ENCODE measurements around the gene VSIG8.
A peak's percentile ranks its signal among the peaks of the same experiment; 100 is the strongest.

Gene VSIG8

GRCh38 chr1:159884296-159884695 lies 21.8 kb upstream of the VSIG8 start:
- no peak for TF ChIP-seq PAX5 (IDR thresholded peaks at IDR 0.05; ENCODE audit: insufficient read depth, low read length, severe bottlenecking)
- TF ChIP-seq TAF1 (IDR thresholded peaks at IDR 0.05; ENCODE audit: low read depth, low read length) = no peak
- no peak for TF ChIP-seq SPI1 (IDR thresholded peaks at IDR 0.05; ENCODE audit: low read depth, low read length)
- no peak for TF ChIP-seq POLR2AphosphoS5 (IDR thresholded peaks at IDR 0.05; ENCODE audit: low read depth, low read length)
- TF ChIP-seq POLR2A (IDR thresholded peaks at IDR 0.05; ENCODE audit: low read depth, low read length) = no peak
- TF ChIP-seq POU2F2 (IDR thresholded peaks at IDR 0.05; ENCODE audit: low read depth, low read length) = no peak
- DNase-seq (ENCODE audit: insufficient read length, low spot score) = no peak
- no peak for FAIRE-seq

GRCh38 chr1:159883134-159883533 lies 20.7 kb upstream of the VSIG8 start:
- FAIRE-seq (no peak), DNase-seq (ENCODE audit: insufficient read length, low spot score) (no peak)
- TF ChIP-seq POU2F2 (IDR thresholded peaks at IDR 0.05; ENCODE audit: low read depth, low read length) = no peak
- TF ChIP-seq SPI1 (IDR thresholded peaks at IDR 0.05; ENCODE audit: low read depth, low read length) = no peak

- FAIRE-seq = no peak
- TF ChIP-seq SPI1 (IDR thresholded peaks at IDR 0.05; ENCODE audit: low read depth, low read length) (no peak), PAX5 (IDR thresholded peaks at IDR 0.05; ENCODE audit: insufficient read depth, low read length, severe bottlenecking) (no peak), POLR2AphosphoS5 (IDR thresholded peaks at IDR 0.05; ENCODE audit: low read depth, low read length) (no peak), TAF1 (IDR thresholded peaks at IDR 0.05; ENCODE audit: low read depth, low read length) (no peak), POU2F2 (IDR thresholded peaks at IDR 0.05; ENCODE audit: low read depth, low read length) (no peak), POLR2A (IDR thresholded peaks at IDR 0.05; ENCODE audit: low read depth, low read length) (no peak)
- DNase-seq (ENCODE audit: insufficient read length, low spot score) = no peak
These were observed 20.0 kb upstream of the VSIG8 start for GRCh38 chr1:159882527-159882862.

- DNase-seq (ENCODE audit: insufficient read length, low spot score) (no peak), FAIRE-seq (no peak)
- TF ChIP-seq PAX5 (IDR thresholded peaks at IDR 0.05; ENCODE audit: insufficient read depth, low read length, severe bottlenecking) (no peak), TAF1 (IDR thresholded peaks at IDR 0.05; ENCODE audit: low read depth, low read length) (no peak), POU2F2 (IDR thresholded peaks at IDR 0.05; ENCODE audit: low read depth, low read length) (no peak), SPI1 (IDR thresholded peaks at IDR 0.05; ENCODE audit: low read depth, low read length) (no peak), POLR2AphosphoS5 (IDR thresholded peaks at IDR 0.05; ENCODE audit: low read depth, low read length) (no peak), POLR2A (IDR thresholded peaks at IDR 0.05; ENCODE audit: low read depth, low read length) (no peak)
These were observed 19.4 kb upstream of the VSIG8 start for GRCh38 chr1:159881622-159882526.

DNA sequence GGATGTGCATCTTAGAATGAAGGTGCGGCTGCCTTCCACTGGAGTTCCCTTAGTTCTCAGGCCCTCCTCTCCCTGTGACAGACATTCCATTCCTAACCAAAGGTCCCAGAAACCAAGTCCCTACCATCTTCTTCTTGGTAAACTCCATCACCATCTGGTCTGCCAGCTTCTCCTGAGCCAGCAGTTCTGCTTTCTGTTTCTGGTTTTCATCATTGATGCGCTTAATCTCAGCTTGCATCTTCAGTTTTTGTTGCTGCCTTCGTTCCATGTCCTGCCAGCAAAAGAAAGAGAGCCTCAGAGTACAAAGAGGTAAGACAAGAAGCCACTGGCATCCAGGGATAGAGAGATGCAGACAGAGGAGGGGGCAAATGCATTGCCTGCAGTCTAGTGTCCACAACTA lies 18.0 kb upstream of the VSIG8 start:
- TF ChIP-seq TAF1 (IDR thresholded peaks at IDR 0.05; ENCODE audit: low read depth, low read length) (no peak), SPI1 (IDR thresholded peaks at IDR 0.05; ENCODE audit: low read depth, low read length) (0 out of 2 replicates have a peak, but pooled peaks have one; percentile 8)
- DNase-seq (ENCODE audit: insufficient read length, low spot score) (no peak), FAIRE-seq (no peak)

- no peak for DNase-seq (ENCODE audit: insufficient read length, low spot score)
- TF ChIP-seq POLR2A (IDR thresholded peaks at IDR 0.05; ENCODE audit: low read depth, low read length) (no peak), POU2F2 (IDR thresholded peaks at IDR 0.05; ENCODE audit: low read depth, low read length) (no peak), PAX5 (IDR thresholded peaks at IDR 0.05; ENCODE audit: insufficient read depth, low read length, severe bottlenecking) (no peak), SPI1 (IDR thresholded peaks at IDR 0.05; ENCODE audit: low read depth, low read length) (no peak), TAF1 (IDR thresholded peaks at IDR 0.05; ENCODE audit: low read depth, low read length) (no peak), POLR2AphosphoS5 (IDR thresholded peaks at IDR 0.05; ENCODE audit: low read depth, low read length) (no peak)
- FAIRE-seq = no peak
These were observed 17.5 kb upstream of the VSIG8 start for GRCh38 chr1:159879977-159880376.

- TF ChIP-seq POLR2A (IDR thresholded peaks at IDR 0.05; ENCODE audit: low read depth, low read length) = no peak
- TF ChIP-seq POLR2AphosphoS5 (IDR thresholded peaks at IDR 0.05; ENCODE audit: low read depth, low read length) = no peak
- TF ChIP-seq PAX5 (IDR thresholded peaks at IDR 0.05; ENCODE audit: insufficient read depth, low read length, severe bottlenecking) = no peak
- no peak for TF ChIP-seq SPI1 (IDR thresholded peaks at IDR 0.05; ENCODE audit: low read depth, low read length)
- no peak for TF ChIP-seq TAF1 (IDR thresholded peaks at IDR 0.05; ENCODE audit: low read depth, low read length)
- no peak for TF ChIP-seq POU2F2 (IDR thresholded peaks at IDR 0.05; ENCODE audit: low read depth, low read length)
- DNase-seq (ENCODE audit: insufficient read length, low spot score) (no peak), FAIRE-seq (no peak)
These were observed 16.7 kb upstream of the VSIG8 start for GRCh38 chr1:159879136-159879535.

DNA sequence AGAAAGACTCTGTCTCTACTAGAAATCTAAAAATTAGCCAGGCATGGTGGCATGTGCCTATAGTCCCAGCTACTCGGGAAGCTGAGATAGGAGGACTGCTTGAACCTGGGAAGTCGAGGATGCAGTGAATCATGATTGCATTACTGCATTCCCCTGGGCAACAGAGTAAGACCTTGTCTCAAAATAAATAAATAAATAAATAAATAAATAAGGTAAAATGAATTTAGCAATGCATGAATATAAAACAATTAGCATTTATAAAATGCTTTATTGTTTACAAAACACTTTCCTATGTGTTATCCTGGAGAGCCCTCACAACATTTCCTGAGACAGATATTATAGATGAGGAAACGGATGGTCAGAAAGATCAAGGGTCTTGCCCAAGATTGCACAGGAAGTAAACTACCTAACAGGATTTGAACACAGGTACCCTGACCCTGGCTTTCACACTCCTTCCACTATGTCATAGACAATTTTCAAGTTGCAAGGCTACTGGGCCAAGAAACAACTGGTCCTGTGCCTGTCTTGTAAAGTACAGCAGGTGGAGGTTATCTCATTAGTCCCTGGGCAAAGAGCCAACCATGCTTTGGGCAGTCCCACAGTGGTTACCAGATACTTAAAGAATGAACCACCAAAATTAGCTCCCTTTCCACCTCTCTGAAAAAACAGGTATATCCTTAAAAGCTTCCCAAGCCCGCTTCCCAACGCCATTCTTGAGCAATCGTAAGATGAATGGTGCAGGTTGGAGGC lies 15.4 kb upstream of the VSIG8 start:
- no peak for DNase-seq (ENCODE audit: insufficient read length, low spot score)
- FAIRE-seq = no peak
- TF ChIP-seq SPI1 (IDR thresholded peaks at IDR 0.05; ENCODE audit: low read depth, low read length) (no peak), POLR2AphosphoS5 (IDR thresholded peaks at IDR 0.05; ENCODE audit: low read depth, low read length) (no peak), PAX5 (IDR thresholded peaks at IDR 0.05; ENCODE audit: insufficient read depth, low read length, severe bottlenecking) (no peak), POLR2A (IDR thresholded peaks at IDR 0.05; ENCODE audit: low read depth, low read length) (no peak), TAF1 (IDR thresholded peaks at IDR 0.05; ENCODE audit: low read depth, low read length) (no peak), POU2F2 (IDR thresholded peaks at IDR 0.05; ENCODE audit: low read depth, low read length) (no peak)

GRCh38 chr1:159873530-159874143 lies 11.2 kb upstream of the VSIG8 start:
- DNase-seq (ENCODE audit: insufficient read length, low spot score) (no peak), FAIRE-seq (no peak)
- TF ChIP-seq PAX5 (IDR thresholded peaks at IDR 0.05; ENCODE audit: insufficient read depth, low read length, severe bottlenecking) = no peak
- TF ChIP-seq SPI1 (IDR thresholded peaks at IDR 0.05; ENCODE audit: low read depth, low read length) = no peak
- TF ChIP-seq TAF1 (IDR thresholded peaks at IDR 0.05; ENCODE audit: low read depth, low read length) = no peak
- TF ChIP-seq POLR2AphosphoS5 (IDR thresholded peaks at IDR 0.05; ENCODE audit: low read depth, low read length) = no peak
- no peak for TF ChIP-seq POLR2A (IDR thresholded peaks at IDR 0.05; ENCODE audit: low read depth, low read length)
- no peak for TF ChIP-seq POU2F2 (IDR thresholded peaks at IDR 0.05; ENCODE audit: low read depth, low read length)
